SIG-M5 treated with dmso at 0.1 percent for 504 hours (cell line): ENCODE results near the gene CSF2RB.

Experiments used
- DNase-seq: peaks from one replicate; lab custom pipeline; 2025; ENCODE audit not compliant: unreplicated experiment; lab: John Stamatoyannopoulos, UW

CSF2RB gene

GRCh38 chr22:36887162-36887561, 26.3 kb upstream of the CSF2RB start:
- DNase-seq: no peak

DNA sequence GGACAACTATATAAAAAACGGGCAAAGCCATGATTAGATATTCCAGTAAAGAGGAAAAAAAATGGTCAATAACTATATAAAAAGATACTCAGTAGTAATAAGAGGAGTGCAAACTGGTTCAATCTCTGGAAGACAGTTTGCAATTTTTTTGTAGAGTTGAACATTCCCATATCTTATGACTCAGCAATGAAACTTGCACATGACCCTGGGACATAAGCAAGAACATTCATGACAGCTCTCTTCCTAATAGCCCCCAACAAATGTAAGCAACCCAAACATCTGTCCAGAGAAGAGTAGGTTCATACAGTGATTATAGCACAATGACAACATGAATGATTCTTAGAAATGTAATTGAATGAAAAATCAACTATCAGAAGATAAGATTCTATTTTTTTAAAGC, 21.8 kb upstream of the CSF2RB start:
- DNase-seq: no peak

- DNase-seq: no peak
These were observed 21.1 kb upstream of the CSF2RB start for GRCh38 chr22:36892292-36892691.

DNA sequence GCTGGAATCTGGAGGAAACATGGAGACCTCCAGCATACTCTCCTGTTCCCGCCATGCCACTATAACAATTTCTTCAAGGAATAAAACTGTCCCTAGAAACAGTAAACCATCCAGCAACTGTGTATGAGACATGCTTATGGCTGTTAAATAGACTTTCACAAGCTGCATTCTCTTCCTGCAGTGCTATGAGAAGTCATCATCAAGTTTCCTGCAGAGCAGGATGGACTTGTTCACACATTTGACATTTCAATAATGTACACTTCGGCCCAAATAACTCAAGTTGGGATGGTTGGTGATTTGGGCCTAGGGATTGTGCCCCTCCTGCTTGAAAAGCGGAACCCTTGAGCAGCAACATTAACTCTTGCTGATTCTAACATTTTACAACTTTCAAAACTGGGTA, 20.2 kb upstream of the CSF2RB start:
- no peak for DNase-seq

DNA sequence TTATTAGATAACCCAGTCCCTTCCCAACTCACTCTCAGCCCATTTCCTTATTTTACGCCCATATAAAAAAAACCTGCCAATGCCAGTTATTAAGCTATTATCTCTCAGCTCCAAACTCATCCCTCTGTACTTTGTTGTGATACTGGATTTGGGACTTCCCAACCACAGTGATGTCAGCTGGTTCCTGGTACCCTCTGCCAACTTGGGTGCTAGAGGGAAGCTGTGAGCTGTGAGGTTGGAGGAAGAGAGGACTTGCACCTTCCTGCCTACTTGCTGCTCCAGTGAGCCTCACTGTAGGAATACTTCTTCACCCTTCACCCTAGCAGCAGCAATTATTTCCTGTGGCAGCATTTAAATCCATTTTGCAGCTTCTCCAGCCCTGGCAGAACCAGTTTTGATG, 19.2 kb upstream of the CSF2RB start:
- no peak for DNase-seq

GRCh38 chr22:36897611-36898010, 15.8 kb upstream of the CSF2RB start:
- DNase-seq: no peak

DNA sequence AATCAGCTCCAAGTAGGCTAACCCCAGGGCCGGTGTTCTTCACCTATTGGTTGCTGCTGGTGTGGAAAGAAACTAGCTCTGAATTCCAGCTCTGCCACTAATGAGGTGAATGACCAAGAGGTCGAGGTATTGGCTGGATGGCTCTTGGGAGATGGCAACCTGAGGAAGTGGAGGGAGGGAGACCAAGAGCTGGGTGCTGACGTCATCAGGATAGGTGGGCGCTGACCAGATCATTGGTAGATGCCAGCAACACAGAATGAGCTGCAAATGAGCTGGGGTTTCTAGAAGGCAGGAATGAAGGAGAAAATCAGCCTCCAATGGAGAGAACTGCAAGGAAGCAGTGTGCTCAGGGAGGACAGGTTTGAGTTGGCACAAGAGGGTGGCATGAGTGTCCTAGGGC, 14.7 kb upstream of the CSF2RB start:
- no peak for DNase-seq

GRCh38 chr22:36899498-36899897, 13.9 kb upstream of the CSF2RB start:
- DNase-seq: no peak

DNA sequence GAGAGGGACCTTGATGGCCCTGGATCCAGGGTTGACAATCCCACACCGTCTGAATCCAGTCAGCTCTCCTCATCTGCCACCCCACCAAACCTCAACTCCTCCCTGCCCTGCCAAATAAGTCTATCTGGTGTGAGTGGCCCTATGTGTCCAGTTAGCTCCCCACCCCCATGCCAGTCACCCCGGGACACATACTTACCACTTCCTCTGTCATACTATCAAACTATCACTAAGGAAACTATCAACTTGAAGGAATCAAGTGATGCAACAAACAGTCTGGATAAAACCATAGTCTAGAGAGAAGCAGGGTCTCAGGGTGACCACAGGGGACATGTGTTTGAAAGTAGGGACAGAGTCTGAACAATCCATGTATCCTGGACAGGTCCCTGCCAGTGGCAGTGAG, 13.2 kb upstream of the CSF2RB start:
- DNase-seq: no peak

GRCh38 chr22:36900880-36901279, 12.5 kb upstream of the CSF2RB start:
- no peak for DNase-seq

GRCh38 chr22:36901411-36902142, 11.9 kb upstream of the CSF2RB start:
- no peak for DNase-seq

- no peak for DNase-seq
These were observed 11.1 kb upstream of the CSF2RB start for GRCh38 chr22:36902143-36902926.

DNA sequence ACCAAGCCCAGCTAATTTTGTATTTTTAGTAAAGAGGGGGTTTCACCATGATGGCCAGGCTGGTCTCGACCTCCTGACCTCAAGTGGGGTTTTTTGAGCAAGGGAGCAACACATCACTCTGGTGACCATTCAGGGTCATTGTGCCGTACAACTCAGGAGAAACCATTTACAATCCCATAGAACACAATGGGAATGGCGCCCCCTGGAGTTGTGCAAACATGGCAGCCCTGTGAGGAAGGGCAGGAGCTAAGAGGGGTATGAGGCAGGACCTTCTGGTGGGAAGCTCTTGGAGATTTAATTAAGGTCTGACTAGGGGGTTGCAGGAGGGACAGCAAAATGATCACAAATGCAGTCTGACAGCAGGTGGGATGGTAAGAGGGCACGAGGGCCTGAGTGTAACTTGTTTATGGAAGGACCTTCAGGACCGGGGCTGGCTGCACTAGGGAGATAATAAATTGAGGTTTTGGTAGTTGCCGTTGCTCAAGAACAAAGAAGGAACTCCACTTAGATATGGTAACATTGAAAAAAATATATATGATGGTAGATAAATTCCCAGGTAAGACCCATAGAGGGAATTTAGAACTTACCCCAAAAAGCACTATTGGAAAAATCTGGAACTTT, 9.1 kb upstream of the CSF2RB start:
- DNase-seq: no peak

- DNase-seq: no peak
These were observed 5.9 kb upstream of the CSF2RB start for GRCh38 chr22:36907253-36908195.

- no peak for DNase-seq
These were observed 3.0 kb upstream of the CSF2RB start for GRCh38 chr22:36910461-36910860.

- no peak for DNase-seq
These were observed 1.4 kb upstream of the CSF2RB start for GRCh38 chr22:36911887-36912661.

DNA sequence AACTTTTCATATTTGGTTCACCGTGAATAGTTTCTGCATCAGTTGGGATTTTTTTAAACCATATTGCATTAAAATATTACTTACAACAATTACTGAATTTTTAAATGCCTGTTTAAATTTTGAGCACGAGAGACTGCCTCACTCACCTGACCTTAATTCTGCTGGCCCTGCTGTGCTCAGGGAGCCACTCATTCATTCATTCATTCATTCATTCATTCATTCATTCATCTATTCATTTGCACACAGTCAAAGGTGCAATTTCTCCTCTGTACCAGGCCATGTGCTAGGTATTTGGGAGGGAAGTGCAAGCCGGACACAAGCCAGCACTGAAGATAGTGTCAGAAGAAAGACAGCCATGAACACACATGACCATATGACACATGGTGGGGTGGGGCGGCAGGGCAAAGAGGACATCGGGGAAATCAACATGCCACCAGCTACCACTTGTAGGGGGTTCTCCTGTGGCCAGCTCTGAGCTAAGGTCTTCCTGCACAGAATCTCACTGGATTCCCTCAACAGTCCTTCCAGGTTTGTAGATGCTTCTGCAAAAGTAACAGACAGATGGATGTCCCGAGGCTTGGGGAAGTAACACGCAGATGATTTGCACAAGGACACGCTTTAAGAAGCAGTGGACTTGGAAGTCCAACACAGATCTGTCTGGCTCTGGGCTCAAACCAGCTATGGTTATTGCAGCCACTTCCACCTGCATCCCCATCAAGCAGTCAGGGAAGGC, 568 bp upstream of the CSF2RB start:
- DNase-seq: no peak

- DNase-seq: no peak
These were observed 943 bp downstream of the CSF2RB start for GRCh38 chr22:36914390-36914752.

DNA sequence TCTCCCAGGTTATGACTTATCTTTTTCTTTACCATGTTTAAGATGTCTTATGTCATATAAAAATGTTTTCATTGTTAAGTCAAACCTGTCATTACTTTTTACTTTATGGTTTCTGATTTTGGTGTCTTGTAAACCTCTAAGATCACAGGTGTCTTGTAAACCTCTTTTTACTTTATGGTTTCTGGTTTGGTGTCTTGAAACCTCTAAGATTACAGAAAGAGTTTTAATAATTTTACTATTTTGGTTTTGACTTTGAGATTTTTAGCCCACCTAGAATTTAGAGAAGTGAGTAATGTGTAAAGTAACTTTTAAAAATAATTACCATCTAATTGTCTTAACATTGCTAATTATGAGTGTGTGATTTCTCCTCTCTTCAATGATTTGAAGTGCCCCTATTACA, 2.6 kb downstream of the CSF2RB start:
- no peak for DNase-seq
